Liver (tissue), 9 donors: Measurements from ENCODE around the gene POLL. TPM values are rescaled to one million over a fixed set of nuclear protein-coding genes. Genes with fewer than 3 reads are reported as not detected.

Experiments
- DNase-seq: peaks from one replicate; pipeline ENCODE4 v3.0.0-alpha.2; 2017; ENCODE audit warnings: low spot score
- H3K27ac ChIP-seq, 2 donors: one replicate each; pipeline ENCODE4 v1.7.0; 2013; ENCODE audit warnings: inconsistent platforms in 2 of 2, low read length in 2 of 2, control low read depth in 1 of 2, low read depth in 1 of 2, mild to moderate bottlenecking in 1 of 2
- H3K27me3 ChIP-seq, 4 donors: one replicate each; pipeline versions ENCODE4 v1.6.1 to v1.7.0; 2013; ENCODE audit warnings: low read length in 3 of 4, inconsistent platforms in 1 of 4, mild to moderate bottlenecking in 1 of 4, moderate library complexity in 1 of 4; ENCODE audit not compliant: control insufficient read depth in 4 of 4, insufficient read depth in 4 of 4
- H3K36me3 ChIP-seq, 4 donors: one replicate each; pipeline versions ENCODE4 v1.6.1 to v1.7.0; 2013; ENCODE audit warnings: low read length in 3 of 4, mild to moderate bottlenecking in 3 of 4, low read depth in 1 of 4, moderate library complexity in 1 of 4; ENCODE audit not compliant: control insufficient read depth in 4 of 4, insufficient read depth in 3 of 4
- H3K4me1 ChIP-seq, 4 donors: one replicate each; pipeline versions ENCODE4 v1.6.1 to v1.7.0; 2013; ENCODE audit warnings: low read length in 3 of 4, mild to moderate bottlenecking in 3 of 4, moderate library complexity in 1 of 4; ENCODE audit not compliant: control insufficient read depth in 4 of 4, insufficient read depth in 4 of 4
- H3K4me3 ChIP-seq, 3 donors: one replicate each; pipeline versions ENCODE4 v1.6.1 to v1.7.0; 2013; ENCODE audit warnings: low read length in 3 of 3, control low read depth in 1 of 3, low read depth in 1 of 3, mild to moderate bottlenecking in 1 of 3
- H3K9ac ChIP-seq, 2 donors: one replicate each; pipeline ENCODE4 v1.7.0; 2013; ENCODE audit warnings: low read length in 2 of 2, mild to moderate bottlenecking in 2 of 2, moderate library complexity in 2 of 2, control low read depth in 1 of 2, low read depth in 1 of 2
- H3K9me3 ChIP-seq, 4 donors: one replicate each; pipeline versions ENCODE4 v1.6.1 to v1.7.0; 2013; ENCODE audit warnings: low read length in 3 of 4; ENCODE audit not compliant: control insufficient read depth in 4 of 4
- ATF3 ChIP-seq: IDR thresholded peaks from 2 replicates; pipeline ENCODE4 v1.6.1; 2016; ENCODE audit warnings: antibody characterized with exemption
- CTCF ChIP-seq: fragments of 150-350 bp; IDR thresholded peaks from 2 replicates; pipeline ENCODE4 v1.5.1; 2017; ENCODE audit warnings: improper control_type of control experiment, low read depth, low read length; ENCODE audit not compliant: missing input control
- EGR1 ChIP-seq, 2 donors: IDR thresholded peaks; 2 replicates each; pipeline ENCODE4 v1.6.1; 2016 to 2018; ENCODE audit warnings: antibody characterized with exemption in 2 of 2, low read depth in 2 of 2
- FOXA1 ChIP-seq: IDR thresholded peaks from 2 replicates; pipeline ENCODE4 v1.6.1; 2016; ENCODE audit warnings: antibody characterized with exemption
- FOXA2 ChIP-seq: IDR thresholded peaks from 2 replicates; pipeline ENCODE4 v1.6.1; 2016; ENCODE audit warnings: antibody characterized with exemption
- GABPA ChIP-seq, 2 donors: IDR thresholded peaks in 1 of 2; conservative IDR thresholded peaks in 1 of 2; 2 replicates each; pipeline ENCODE4 v1.6.1; 2016; ENCODE audit warnings: antibody characterized with exemption in 2 of 2, mild to moderate bottlenecking in 1 of 2, moderate library complexity in 1 of 2
- HNF4A ChIP-seq, 2 donors: conservative IDR thresholded peaks; 2 replicates each; pipeline ENCODE4 v1.6.1; 2016; ENCODE audit warnings: antibody characterized with exemption in 2 of 2, mild to moderate bottlenecking in 2 of 2
- HNF4G ChIP-seq: IDR thresholded peaks from 2 replicates; pipeline ENCODE4 v1.6.1; 2016; ENCODE audit warnings: antibody characterized with exemption
- JUND ChIP-seq, 2 donors: IDR thresholded peaks; 2 replicates each; pipeline ENCODE4 v1.6.1; 2016; ENCODE audit warnings: antibody characterized with exemption in 2 of 2
- MAX ChIP-seq: IDR thresholded peaks from 2 replicates; pipeline ENCODE4 v1.6.1; 2016; ENCODE audit warnings: antibody characterized with exemption
- NR2F2 ChIP-seq: IDR thresholded peaks from 2 replicates; pipeline ENCODE4 v1.6.1; 2016; ENCODE audit warnings: antibody characterized with exemption
- RAD21 ChIP-seq, 2 donors: IDR thresholded peaks; 2 replicates each; pipeline ENCODE4 v1.6.1; 2016; ENCODE audit warnings: antibody characterized with exemption in 2 of 2, mild to moderate bottlenecking in 2 of 2
- REST ChIP-seq: IDR thresholded peaks from 2 replicates; pipeline ENCODE4 v1.6.1; 2016; ENCODE audit warnings: antibody characterized with exemption, mild to moderate bottlenecking
- RXRA ChIP-seq, 2 donors: IDR thresholded peaks; 2 replicates each; pipeline ENCODE4 v1.6.1; 2017 to 2018; ENCODE audit warnings: antibody characterized with exemption in 2 of 2, mild to moderate bottlenecking in 1 of 2
- SP1 ChIP-seq: IDR thresholded peaks from 2 replicates; pipeline ENCODE4 v1.6.1; 2018; ENCODE audit warnings: antibody characterized with exemption, mild to moderate bottlenecking
- TAF1 ChIP-seq: conservative IDR thresholded peaks from 2 replicates; pipeline ENCODE4 v1.6.1; 2016; ENCODE audit warnings: antibody characterized with exemption, mild to moderate bottlenecking
- YY1 ChIP-seq: IDR thresholded peaks from 2 replicates; pipeline ENCODE4 v1.6.1; 2016; ENCODE audit warnings: antibody characterized with exemption, mild to moderate bottlenecking
- WGBS: extraction: QIAGEN DNeasy Blood & Tissue Kit; methylation state at CpG from one replicate; pipeline ENCODE4 v1.1.7; 2013; 5-methylcytosine and 5-hydroxymethylcytosine counted together
- polyA plus RNA-seq, 2 donors: library from polyadenylated mRNA; stranded (reverse) in 1 of 2; unstranded in 1 of 2; fragments of 200-250 nt in 1 of 2; fragments of >200 nt in 1 of 2; fragmentation: Nextera tagmentation in 1 of 2; extraction: Ambion mirVana in 1 of 2; gene quantifications; one replicate each; pipeline versions ENCODE4 v1.2.1 to v1.2.3, GENCODE V29; 2013 to 2015
- total RNA-seq, 2 donors: library from RNA; depleted of rRNA; stranded (reverse); fragments of >200 nt; gene quantifications; one replicate each; pipeline ENCODE4 v1.2.3, GENCODE V29; 2014
- donor health status: healthy.
- donor health status: healthy.
- donor health status: healthy.
- donor health status: healthy.
- donor health status: healthy.

POLL gene
- total and polyA plus RNA-seq, 4 donors, result 8.8 to 13.0 (median 10.3) TPM

GRCh38 chr10:101573885-101574753 is 13.9 kb downstream of the POLL start:
- no peak overlapping the region for H3K4me3 ChIP-seq
- peaks cover 5 to 10% (median 8%) of the 10 kb centered on the region in 4 donors for H3K9me3 ChIP-seq
- DNase-seq, result no peak
- WGBS, result 94% methylated on average over 25 of the region's 25 CpGs
- H3K4me1 ChIP-seq, result peaks cover 7 to 16% (median 9%) of the 10 kb centered on the region in 4 donors
- TF ChIP-seq TAF1, result no peak
- no peak for TF ChIP-seq SP1
- TF ChIP-seq REST, result no peak
- TF ChIP-seq RAD21 (IDR thresholded peaks at IDR 0.05), result no peak
- TF ChIP-seq RXRA (IDR thresholded peaks at IDR 0.05), result no peak
- TF ChIP-seq HNF4A (conservative IDR thresholded peaks at IDR 0.05), result no peak
- no peak for TF ChIP-seq NR2F2
- no peak for TF ChIP-seq CTCF
- TF ChIP-seq FOXA2, result no peak
- no peak for TF ChIP-seq EGR1 (IDR thresholded peaks at IDR 0.05; ENCODE audit: low read depth in 2 of 2)
- no peak for TF ChIP-seq HNF4G
- no peak for TF ChIP-seq GABPA (IDR thresholded peaks at IDR 0.05 in 1 of 2, conservative IDR thresholded peaks at IDR 0.05 in 1 of 2)
- no peak for TF ChIP-seq MAX
- TF ChIP-seq JUND (IDR thresholded peaks at IDR 0.05), result no peak
- peaks cover 0 to 19% (median under 1%) of the 10 kb centered on the region in 4 donors for H3K36me3 ChIP-seq
- H3K9ac ChIP-seq, result no peak overlapping the region
- no peak overlapping the region for H3K27ac ChIP-seq
- H3K27me3 ChIP-seq, result peaks cover 0 to 7% (median 1%) of the 10 kb centered on the region in 4 donors

GRCh38 chr10:101572785-101573184 is 15.3 kb downstream of the POLL start:
- DNase-seq, result no peak
- peaks cover 0 to 6% (median 0%) of the 10 kb centered on the region in 4 donors for H3K36me3 ChIP-seq
- no peak overlapping the region for H3K9ac ChIP-seq
- H3K27me3 ChIP-seq, result peaks cover 0 to 7% (median 1%) of the 10 kb centered on the region in 4 donors
- no peak overlapping the region for H3K27ac ChIP-seq
- H3K9me3 ChIP-seq, result peaks cover 5 to 10% (median 8%) of the 10 kb centered on the region in 4 donors
- H3K4me3 ChIP-seq, result no peak overlapping the region
- H3K4me1 ChIP-seq, result peaks cover 7 to 16% (median 9%) of the 10 kb centered on the region in 4 donors
- WGBS, result 94% methylated on average over 2 of the region's 2 CpGs
- no peak for TF ChIP-seq JUND (IDR thresholded peaks at IDR 0.05)
- no peak for TF ChIP-seq REST
- no peak for TF ChIP-seq CTCF
- no peak for TF ChIP-seq NR2F2
- TF ChIP-seq RXRA (IDR thresholded peaks at IDR 0.05), result no peak
- TF ChIP-seq RAD21 (IDR thresholded peaks at IDR 0.05), result no peak
- TF ChIP-seq TAF1, result no peak
- TF ChIP-seq YY1, result no peak
- TF ChIP-seq ATF3, result no peak
- TF ChIP-seq FOXA1, result no peak
